Activated CD8-positive, alpha-beta memory T cell treated with anti-CD3 and anti-CD28 coated beads, Interleukin-2, amount 50 U/mL, for 1 hour (primary cell): ENCODE measurements around the gene MAN1C1.
"Not testable (repeated sequence)": the region's sequence is repeated elsewhere in the genome, so short reads cannot be mapped to it uniquely, and the experiment has no call there.

Experiments
- DNase-seq: peaks from one replicate; pipeline ENCODE4 v3.0.0-alpha.2; 2020; ENCODE audit errors: extremely low read depth

The MAN1C1 gene

DNA sequence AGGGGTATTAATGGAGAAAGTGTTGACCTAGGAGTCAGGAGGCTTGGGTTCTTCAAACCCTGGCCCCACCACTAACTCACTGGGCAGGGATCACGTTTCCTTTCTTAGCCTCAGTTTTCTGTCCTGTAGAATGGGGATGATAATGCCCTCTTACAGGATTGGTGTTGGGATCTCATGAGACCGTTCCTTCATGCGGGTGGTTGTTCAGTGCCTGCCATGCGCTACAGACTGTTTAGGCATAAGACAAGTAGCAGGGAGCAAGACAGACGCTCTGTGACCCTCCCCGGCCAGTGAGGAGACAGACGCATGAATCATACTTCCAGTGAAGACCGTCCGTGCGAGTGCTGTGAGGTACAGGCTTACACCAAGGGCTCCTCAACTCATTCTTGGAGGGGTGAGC lies 81.7 kb downstream of the MAN1C1 start:
- no peak for DNase-seq

DNA sequence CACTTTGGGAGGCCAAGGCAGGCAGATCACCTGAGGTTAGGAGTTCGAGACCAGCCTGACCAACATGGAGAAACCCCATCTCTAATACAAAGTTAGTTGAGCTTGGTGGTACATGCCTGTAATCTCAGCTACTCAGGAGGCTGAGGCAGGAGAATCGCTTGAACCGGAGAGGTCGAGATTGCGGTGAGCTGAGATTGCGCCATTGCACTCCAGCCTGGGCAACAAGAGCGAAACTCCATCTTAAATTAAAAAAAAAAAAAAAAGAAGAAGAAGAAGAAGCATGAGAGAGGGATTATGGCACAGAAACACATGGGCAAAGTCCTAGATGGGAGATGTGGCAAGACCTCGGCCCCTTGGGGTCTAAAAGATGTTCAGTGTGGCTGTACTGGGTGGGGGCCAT lies 82.5 kb downstream of the MAN1C1 start:
- DNase-seq: not testable (repeated sequence)

DNA sequence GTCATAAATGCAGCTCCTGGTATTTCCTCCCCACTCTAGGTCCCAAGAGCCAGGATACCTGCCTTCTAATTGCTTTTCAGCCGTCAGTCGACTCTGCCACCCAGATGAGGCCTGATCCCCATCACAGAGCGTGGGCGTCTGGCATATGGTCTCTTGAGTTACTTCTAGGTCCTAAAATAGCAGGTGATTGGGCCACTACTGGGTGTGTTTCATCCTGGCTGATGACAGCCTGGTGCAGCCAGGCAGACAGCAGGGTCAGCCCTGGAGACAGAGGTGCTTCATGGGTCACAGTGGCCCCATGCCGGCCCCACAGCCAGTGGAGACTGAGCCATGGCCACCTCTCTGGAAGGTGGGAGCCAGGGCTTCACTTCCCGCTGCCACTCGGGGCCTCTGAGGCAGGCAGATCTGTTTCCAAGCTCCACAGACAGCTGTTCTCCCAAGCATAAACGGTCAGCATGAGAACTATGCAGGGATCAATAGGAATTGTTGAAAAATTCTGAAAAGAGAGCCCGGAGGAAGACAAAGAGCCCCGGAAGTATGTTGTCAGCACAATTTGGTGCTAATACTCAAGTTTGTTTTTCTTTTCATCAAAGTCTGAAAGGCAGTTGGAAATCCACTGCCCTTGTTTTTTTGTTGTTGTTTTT lies 83.0 kb downstream of the MAN1C1 start:
- DNase-seq: no peak

DNA sequence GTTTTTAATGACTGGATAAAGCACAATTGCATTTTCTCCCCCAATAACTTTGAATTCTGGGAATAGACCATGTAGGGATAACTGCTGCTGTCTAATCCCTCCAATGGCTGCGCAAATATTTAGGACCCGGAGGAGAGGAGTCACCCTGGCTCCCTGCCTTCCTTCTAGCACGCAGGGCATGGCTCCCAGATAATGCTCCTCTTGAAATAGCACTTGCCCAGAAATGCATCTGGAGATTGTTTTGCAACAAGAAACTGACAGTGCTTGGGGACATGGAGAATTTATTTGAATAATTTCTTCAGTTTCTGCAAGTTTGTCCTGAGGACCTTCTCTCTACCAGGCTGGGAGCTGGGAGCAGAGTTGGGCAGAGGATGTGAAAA lies 83.5 kb downstream of the MAN1C1 start:
- no peak for DNase-seq

DNA sequence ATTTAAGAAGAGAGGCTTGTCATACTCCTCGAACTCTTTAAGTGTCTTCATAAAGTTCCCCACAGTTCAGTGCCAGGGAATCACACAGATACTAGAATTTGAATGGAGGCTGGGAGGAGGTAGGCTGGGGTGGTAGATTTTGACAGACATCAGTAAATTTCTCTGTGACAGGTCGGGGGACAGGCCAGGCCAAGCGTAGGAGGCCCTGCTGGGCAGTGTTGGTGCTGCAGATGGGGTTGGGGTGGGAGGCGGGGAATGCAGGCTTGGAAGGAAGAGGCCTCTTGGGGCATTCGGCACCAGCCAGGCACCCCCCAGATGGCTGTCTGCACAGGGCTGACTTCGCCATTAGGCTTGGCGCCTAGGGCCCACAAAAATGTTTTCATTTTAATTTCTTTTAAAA lies 84.0 kb downstream of the MAN1C1 start:
- no peak for DNase-seq

DNA sequence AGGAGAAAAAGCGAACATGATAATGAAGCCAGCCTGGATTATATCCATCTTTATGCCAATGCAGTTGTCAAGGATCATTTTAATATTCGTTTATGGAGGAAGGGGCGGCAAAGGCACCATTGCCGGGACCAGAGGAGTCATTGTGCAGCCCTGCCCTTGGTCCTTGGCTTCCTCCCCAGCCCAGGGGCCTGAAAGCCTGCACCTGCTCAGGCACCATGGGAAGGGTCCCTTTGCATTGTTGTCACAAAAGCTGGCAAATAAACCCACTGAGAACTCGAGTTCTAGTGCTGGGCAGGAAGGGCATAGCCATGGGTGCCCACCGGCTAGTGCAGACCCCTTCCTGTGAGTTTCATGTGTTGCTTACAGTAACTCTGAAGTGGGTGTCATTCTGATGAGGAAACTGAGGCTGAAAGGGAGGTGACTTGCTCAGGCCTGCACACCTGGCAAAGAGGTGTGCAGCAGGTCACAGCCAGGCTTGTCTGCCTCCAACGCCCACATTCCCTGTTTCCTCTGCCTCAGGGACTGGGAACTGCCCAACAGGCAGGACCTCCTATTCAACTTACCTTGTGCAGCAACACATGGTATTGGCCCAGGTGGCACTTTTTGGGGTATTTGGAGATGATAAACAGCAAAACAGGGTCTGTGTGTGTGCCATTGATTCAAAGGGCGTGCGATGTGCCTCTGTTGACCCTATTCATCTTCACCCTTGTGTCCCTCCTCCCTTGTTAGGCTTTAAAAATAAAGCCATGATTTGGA lies 84.6 kb downstream of the MAN1C1 start:
- no peak for DNase-seq

DNA sequence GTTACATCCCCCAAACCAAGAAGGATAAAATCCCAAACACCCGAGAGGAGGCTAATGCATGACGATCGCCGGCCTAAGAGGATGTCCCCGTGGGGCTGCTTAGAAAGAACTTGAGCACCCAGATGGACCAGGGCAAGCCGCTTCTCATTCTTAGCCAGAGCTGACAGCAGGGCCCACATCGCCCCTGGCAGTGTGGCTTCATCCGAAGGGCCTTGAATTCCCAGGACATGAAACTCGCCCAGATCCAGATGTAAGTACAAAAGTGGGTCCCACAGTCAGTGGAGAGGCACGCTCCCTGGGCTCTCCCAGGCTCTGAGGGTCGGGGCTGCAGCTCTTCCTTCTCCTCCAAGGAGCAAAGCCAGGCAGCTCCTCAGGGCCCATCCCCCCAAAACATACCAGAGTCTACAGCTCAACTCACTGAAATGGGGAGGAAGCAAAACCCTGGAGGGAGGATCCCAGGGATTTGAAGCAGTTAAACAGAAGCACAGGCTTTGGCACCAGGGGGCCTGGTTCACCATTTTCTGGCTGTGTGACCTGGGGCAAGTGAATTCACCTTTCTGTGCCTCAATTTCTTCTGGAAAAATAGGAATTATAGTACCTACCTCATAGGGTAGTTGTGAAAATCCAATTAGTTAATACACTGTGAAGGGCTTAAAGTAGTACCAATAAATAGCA lies 85.6 kb downstream of the MAN1C1 start:
- DNase-seq: no peak

DNA sequence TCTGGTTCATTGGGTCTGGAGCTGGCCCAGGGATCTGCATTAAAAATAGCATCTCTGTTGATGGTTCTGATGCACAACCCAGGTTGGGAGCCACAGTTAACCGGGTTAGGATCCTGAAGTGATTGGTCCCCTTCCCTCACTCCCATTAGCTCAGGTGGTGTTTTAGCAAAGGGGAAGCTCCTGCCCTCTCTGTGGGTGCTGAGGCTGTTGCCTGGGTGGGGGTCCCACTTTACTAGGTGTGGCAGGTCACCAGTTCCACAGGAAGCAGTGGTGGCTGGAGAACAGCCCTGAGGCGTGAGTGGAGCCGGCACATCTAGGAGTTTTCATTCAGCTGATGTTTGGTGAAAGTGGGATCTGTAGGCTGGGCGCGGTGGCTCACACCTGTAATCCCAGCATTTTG lies 86.5 kb downstream of the MAN1C1 start:
- DNase-seq: no peak

DNA sequence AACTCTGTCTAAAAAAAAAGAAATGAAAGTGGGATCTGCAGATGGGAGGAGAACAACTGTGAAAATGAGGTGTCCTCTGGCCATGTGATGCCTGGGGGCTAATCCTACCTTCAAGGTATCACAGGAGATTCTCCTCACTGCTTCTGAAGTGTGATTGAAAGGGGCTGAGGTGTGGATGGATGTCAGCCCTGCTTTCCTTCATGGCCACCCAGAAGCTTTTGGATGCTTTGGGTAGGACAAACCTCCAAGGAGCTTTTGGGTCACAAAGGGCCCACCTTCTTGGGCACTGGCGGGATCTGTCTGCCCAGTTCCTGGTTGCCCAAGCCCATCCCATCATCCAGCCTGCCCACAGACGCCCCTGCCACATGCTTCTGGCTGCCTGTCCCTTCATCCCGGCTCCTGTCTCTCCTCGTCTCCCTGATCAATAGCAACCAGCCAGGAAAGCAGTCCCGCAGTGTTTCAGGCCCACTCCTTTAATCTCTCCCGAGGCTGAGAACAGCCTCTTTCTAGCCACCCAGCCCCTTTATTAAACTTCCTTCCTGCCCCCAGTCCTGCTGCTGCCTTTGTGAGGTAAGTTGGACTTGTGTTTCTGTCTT lies 87.2 kb downstream of the MAN1C1 start:
- DNase-seq: no peak

DNA sequence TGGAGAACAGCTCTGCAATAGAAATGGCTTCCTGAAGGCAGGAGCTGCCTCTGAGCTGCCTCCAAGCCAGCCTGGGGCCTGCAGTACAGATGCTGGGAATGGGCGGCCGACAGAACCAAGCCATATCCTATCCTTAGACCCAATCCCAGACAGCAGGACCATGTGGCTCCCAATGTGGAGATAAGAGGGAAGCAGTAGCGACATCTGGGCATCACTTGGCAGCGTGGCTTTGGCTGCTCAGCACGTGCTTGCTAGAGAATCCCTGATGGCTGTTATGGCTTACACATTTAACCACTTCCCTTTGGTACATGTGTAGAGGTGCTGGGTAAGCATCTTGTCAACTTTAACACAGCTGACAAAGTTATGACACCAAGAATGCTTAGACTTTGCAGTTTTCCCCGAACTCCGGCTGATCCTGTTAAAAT lies 87.7 kb downstream of the MAN1C1 start:
- no peak for DNase-seq

DNA sequence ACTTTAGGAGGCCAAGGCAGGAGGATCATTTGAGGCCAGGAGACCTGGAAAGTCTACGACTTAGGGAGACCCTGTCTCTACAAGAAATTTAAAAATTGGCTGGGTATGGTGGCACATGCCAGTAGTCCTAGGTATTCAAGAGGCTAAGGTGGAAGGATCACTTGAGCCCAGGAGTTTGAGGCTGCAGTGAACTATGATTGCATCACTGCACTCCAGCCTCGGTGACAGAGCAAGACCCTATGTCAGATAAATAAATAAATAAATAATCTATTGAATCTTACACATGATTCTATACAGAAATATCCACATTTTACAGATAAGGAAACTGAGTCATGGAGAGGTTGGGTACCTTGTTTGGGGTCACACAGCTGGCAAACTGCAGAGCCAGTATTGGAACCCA lies 89.1 kb downstream of the MAN1C1 start:
- DNase-seq: no peak

DNA sequence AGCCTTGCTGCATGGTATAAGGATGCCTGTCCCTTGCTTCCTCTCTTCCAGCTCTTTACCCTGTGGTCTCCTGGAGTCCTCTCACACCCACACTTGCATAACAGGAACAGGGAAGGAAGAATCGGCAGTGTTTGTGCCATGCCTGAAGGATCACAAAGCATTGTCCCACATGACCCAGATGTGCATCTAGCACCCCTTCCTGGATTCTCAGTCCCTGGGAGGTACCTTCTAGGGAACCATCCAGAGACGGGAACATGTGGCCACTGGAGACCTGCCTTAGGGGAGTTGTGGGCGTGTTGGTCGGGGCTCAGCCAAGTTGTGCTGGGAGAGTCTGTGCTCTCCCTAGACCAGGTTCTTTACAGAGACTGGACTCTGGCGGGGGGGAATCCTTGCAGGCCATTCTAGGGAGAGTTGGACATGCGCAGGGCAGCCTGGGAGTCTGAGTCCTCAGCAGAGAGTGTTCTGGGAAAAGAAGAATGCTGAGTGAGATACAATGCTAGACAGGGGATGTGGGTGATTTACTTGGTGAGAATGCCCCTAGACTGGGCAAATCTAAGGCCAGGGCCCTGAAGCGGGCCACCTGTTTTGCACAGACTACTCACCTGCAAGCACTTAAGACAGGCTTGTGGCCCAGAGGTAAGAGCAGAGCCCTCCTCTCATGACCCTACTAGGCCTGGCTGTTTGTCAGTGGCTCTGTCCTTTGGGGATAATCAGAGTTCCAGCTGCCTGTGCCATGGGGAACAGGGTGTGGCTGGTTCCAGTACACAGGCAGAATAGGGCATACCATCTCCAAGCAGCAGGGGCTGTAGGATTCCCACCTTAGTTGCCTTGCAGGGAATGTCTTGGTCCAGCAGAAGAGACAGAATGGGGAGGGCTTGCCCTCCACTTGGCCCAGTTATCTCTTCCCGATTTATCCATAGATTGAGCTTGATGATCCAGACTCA lies 89.8 kb downstream of the MAN1C1 start:
- DNase-seq: no peak

DNA sequence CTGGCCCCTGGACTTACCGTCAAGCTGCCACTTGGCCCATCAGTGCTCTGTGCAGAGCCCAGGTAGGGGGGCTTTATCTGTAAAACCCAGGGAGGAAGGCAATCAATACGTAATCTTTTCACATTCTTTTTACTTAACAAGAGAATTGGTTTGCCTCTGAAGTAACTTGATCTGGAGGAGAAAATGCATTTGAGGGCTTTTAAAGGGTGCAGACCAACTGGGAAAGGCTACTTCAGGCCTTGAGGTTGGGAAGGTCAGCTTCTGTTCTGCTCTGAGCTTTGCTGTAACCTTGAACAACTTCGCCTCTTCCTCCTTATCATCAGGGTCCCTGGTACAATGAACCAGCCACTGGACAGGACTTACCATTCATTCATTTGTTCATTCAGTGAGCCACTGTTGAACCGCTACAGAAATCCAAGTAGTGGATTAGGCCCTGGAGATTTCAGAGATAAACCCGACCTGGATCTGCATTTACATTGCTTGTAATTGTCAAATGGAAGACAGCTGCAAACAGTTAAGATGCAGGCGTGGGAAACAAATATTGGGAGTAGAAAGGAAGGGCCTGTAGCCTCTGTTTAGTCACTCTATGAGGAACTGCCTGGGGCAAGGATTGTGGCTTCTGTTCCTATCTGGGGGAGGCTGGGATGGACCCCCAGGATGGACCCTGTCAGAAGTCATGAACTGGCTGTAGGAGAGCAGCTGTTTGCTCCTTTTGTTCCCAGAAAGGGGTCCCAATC lies 90.9 kb downstream of the MAN1C1 start:
- DNase-seq: no peak

DNA sequence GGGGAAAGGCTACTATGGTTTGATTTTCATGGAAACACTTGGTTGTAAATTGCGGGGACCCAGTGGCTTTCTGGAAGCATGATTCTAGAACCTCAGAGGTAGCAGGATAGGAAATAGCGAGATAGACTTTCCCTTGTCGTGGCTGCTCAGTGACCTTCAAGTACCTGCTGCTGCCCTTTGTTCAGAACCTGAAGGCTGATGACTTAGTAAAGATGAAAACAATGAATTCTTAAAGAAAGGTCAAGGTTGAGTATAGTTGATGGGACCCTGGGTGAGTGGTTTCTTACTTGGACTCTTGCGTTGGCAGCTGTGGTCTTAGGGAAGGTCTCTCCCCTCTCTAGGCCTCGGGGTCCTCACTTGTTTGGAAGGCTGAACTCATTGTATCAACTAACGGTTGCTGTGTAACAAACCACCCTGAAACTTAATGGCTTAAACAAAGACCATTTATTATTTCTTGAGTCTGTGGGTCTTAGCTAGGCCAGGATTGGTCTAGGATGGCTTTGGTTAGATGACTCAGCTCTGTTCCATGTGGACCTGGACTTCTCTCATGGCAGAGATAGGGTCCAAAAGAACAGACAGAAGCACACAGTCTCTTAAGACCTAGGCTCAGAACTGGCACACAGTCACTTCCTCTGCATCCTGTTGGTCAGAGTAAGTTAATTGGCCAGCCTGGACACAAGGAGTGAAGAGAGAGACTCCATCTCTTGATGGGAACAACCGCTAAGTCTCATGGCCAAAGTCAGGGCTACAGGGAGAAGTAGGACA lies 94.2 kb downstream of the MAN1C1 start:
- DNase-seq: no peak

DNA sequence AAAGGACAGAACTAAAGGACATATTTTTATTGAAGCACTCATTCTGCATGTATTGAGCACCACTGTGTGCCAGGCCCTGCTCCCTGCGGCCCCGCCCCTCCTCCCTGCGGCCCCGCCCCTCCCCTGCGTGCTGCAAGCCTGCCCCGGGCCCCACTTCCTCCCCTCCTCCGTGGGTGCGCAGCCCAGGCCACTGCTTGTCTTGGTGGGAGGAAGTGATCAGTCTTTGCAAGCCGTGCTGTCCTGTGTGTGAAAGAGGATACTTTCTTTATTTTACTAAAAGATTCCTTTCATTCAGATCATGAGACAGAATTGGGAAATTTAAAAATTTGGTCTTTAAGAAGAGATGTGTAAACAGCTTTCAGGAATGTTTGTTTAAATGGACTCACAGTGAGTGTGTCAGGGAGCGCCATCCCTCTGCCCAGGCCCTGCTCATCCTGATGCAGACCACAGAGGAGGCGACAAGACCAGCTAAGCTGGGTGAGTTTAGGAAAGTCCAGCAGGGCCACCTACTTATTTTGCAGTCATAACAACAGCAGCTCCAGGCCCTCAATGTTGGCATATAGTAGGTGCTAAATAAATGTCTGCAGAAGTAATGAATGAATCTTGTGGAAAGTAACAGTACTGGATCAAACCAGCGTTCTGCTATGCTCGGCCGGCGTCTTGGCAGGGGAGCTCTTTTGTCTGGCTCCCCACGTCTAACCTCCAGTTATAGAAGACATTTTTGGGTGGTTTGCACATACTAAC lies 95.1 kb downstream of the MAN1C1 start:
- DNase-seq: no peak

DNA sequence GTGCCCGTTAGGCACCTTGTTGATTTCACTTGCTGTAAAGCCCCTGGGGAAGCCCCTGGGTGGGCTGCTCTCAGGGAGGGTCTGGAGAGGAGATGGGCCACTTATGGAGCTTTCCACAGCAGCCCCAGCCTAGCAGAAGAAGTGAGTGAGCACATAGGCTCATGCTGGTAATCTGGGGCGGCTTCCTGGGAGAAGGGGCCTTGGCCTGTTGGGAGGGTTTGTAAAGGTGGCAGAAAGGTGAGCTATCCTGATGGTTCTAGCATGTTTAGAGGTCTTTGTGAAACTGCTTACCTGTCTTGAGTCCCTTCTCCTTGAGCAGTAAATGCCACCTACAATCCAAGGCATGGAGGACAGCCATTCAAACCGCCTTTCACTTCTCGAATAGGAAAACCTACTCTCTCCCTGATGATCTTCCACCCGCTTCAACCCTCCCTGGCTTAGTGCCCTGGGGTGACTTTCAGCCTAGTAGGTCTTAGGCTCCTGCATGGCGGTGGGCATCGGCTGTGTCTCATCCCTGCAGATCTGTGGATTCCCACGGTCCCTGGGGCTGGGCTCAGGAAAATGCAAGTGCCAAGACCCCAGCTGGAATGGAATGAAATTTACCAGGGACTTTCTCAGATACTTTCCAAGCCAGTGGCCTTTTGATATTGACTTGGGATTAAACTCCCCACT lies 95.8 kb downstream of the MAN1C1 start:
- DNase-seq: no peak

DNA sequence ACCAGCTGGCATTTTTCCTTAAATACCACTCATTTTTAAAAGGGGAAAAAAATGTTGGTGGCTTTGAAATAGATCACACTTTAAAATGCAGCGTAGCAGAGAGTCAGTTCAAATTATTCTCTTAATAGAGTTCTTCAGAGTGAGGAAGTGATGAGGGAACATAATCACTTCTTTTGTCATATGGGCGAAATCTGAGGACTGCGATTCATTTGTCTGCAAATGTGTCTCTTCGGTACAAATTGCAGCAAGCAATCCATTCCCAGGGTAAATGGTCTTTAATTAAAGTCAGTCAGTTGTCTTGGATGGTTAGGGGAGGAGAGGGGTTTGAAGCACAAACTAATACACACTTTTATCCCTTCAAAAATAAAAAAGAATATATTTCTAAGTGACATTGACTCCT lies 97.4 kb downstream of the MAN1C1 start:
- no peak for DNase-seq

DNA sequence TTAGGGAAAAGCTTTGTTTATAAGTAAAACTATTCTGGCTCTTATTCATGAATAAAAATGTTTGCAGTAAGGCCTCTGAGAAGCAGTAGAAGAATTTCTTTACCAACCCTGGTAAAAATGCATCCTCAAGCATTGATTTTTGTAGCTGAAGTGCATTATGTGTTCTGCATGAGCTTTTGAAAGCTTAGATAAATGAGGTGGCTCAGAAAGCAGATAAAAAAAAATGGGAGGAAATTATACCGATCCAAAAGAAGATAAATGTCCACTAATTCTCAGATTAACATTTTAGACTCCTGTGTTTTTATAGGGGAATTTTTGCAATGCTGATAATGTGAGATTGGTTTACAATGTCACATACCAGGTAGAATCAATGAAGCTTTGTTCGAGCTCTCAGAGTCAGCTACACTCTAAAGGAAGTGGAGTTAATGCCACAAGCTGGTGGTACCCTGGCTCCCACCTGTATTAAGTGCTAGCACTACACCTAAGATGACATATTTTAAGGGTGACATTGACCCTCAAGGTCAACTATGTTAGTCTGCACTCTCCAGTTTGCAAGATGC lies 97.9 kb downstream of the MAN1C1 start:
- DNase-seq: no peak

DNA sequence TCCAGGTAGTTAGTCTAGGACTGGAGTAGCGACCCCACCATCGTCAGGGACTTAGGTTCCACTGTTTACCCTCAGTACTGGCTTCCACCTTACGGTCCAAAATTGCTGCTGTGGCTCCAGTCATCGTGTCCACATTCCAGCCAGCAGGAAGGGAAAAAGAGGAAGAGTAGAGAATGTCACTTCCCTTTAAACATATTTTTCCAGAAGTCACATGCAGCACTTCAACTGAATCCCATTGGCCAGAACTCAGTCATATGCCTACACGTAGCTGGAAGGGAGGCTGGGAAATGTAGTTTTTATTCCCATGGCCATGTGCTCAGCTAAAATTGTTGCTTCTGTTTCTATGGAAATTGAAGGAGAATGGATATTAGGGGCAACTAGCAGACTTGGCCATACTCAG lies 99.3 kb downstream of the MAN1C1 start:
- DNase-seq: no peak
